Measurements from ENCODE around the gene ARHGEF37.

Gene ARHGEF37

DNA sequence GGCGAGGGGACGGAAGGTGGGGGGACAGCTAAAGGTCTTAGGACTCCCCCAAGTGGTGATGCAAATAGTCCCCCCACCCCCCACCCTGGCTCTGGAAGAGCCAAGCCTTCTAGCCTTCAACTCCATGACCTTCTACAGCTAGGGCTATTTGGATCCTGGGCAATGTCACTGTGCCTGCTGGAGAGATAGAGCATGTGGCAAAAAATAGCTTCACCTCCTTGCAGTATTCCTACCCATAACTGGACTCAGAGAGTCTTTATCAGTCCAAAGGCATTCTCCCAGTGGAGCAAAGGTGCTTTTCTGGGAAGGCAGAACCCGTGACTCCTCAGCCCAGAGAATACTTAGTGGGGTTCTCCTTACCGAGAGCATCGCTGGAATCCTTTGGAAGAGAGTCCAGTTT lies 100.0 kb downstream of the ARHGEF37 start:
- no peak for DNase-seq

DNA sequence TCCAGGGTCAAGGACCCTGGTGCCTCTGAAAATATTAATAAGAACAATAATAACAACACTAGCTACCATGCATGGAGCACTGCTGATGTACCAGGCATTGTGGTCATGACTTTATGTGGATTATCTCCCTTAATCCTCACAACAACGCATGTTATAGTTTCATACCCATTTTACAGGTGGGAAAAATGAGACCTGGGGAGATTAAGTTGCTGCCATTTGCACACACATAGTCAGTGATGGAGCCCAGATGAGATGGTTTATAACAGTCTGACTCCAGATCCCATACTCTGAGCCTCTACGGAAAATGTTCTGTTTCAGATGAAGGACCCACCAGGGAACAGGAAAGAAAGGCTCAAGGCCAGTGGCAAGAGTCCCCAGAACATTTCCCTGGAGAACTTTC lies 100.6 kb downstream of the ARHGEF37 start:
- no peak for DNase-seq

DNA sequence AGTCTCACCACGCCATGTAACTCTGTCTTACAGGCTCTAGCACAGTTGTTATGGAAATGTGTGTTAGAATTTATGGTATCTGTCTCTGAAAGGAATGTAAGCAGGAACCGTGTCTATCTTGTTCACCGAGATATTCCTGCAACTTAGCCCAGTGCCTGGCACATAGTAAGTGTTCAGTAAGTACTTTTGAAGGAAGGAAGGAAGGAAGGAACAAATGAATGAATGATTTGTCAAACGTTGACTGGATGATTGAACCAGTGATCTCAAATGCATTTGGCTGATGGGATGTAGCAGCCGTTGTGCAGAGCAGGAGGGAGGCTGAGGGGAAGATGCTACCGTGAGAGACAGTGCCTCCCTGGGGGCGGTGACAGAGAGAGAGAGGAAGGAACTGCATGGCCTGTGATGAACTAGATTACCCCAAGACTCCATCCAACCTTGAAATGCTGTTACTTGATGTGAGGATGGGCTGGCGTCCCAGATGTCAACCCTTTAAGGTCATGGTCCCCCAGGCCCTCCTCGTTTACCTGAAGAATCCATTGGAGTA lies 101.3 kb downstream of the ARHGEF37 start:
- DNase-seq, result no peak

DNA sequence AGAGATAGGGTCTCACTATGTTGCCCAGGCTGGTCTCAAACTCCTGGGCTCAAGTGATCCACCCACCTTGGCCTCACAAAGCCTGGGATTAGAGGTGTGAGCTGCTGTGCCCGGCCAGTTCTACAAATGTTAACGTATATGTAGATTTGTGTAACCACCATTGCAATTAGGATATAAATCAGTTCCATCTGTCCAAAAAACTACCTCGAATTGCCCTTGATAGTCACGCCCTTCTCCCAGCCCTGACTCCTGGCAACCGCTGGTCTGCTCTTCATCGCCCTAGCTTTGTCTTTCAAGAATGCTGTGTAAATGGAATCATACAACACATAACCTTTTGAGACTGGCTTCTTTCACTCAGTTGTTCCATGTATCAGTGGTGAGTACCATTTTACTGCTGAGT lies 102.7 kb downstream of the ARHGEF37 start:
- no peak for DNase-seq

DNA sequence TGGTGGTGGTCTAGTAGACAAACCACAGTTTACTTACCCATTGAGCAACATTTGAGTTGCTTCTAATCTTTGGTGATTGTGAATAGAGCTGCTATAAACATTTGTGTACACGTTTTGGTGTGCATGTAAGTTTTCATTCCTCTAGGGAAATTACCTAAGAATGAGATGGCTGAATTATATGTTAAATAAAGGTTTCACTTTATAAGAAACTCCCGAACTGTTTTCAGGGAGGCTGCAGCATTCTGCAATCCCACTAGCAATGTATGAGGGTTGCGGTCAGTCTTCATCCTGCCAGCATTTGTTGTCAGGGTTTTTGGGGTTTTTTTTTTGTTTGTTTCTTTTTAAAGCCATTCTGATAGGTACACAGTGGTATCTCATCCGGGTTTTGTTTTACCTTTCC lies 103.1 kb downstream of the ARHGEF37 start:
- DNase-seq, result no peak
